ENCODE data around the gene PTPN14.
"Not testable (repeated sequence)": the region's sequence is repeated elsewhere in the genome, so short reads cannot be mapped to it uniquely, and the experiment has no call there.

The PTPN14 gene

DNA sequence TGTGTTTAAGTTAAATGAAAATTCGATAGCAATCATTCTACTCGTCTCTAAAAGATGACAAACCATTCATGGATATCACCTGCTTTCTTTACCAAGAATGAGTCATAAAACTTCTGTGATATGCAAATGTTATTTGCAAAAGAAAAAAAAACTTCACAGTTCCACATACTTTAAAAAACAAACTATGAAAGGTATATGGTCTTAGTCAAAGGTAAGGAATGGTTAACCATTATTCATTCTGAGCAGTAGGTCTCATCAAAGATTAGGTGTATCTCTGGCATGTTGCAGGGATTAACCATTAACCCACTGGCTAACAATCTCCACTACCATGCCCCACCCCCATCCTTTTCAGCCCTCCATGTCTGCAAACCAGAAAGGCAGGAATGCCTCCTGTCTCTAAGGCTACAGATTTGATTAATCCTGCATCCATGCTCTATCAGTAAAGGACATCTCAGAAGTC is 44.4 kb downstream of the PTPN14 start:
- no peak for DNase-seq

DNA sequence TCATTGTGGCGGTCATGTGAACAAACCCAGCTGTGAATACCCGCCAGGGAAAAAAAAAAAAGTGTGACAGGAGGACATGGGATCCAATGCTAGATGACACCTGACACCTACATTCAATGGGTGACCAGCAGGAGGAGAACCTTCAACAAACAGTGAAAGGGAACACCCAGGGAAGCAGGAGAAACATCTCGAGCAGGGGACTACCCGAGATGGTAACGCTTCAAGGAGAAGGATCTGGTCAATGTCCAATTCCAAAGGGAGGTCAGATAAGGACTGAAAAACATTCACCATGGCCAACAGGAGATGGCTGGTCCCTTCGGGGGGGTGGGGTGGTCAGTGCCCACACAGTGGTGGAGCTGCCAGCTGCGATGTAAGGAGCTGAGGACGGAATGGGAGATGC is 46.3 kb downstream of the PTPN14 start:
- peak; percentile 35 for DNase-seq

DNA sequence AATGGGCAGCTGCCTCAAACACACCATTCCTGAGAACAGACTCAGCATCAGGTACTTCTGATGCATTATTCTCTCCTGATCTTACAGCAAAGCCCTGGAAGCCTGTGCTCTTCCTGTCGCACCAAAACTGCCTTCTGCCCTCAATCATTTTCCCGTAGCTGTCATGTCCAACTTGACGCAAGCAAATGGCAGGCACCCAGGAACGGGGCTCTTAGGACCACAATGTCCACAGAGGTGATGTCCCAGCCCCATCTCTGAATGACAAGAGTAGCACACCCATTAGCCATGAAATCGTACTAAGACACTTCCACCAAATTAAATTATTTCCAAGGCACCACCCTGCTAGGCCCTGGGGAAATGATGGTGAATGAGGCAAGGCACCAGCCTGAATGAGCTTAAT is 47.1 kb downstream of the PTPN14 start:
- DNase-seq = no peak

DNA sequence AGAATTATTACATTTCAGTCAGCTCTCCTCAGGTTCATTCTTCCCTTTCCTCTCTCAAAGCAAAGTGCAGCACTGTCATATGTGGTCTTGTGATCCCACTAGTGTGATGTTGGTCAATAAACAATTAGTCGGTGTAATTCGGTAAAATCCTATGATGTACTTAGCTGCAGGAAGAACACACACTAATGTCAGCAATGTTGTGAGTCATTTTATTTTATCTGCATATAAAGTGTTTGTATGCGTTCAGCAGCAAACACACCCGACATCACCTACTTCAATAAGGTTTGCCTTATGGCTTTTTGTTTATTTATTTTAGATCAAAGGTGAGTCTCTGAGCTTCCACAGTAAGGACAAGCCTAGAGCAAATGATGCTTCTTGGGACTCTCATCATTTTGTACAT is 47.8 kb downstream of the PTPN14 start:
- DNase-seq = no peak

DNA sequence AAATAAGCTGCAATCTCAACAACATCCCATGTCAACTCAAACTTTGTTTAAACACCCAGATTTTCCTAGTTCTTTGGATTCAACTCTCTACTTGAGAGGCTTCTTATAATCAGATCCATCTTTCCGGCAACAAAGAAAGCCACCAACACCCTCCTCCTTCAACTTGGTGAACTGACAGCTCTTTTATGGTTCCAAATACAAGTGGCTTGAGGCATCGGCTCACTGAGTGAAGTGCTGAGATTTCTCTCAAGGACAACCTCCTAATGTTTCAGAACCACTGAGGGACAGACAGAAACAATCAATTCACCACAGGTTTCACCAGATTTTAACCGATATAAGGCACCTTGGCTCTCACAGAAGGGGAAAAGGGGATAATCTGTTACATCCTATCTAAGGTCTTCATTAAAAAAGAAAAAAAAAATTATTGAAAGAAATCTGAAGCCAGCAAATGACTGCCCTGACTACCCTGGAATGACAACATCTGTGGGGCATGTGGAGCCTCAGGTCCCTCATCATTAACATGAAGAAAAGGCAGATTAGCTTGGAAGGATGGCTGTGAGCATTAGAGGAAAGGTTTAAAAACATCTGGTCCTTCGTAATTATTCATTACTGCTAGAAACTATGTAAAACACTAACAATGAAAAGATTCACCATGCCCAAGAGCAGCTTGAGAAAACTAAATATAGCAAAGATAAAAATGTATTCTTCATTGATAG is 50.9 kb downstream of the PTPN14 start:
- DNase-seq = no peak

DNA sequence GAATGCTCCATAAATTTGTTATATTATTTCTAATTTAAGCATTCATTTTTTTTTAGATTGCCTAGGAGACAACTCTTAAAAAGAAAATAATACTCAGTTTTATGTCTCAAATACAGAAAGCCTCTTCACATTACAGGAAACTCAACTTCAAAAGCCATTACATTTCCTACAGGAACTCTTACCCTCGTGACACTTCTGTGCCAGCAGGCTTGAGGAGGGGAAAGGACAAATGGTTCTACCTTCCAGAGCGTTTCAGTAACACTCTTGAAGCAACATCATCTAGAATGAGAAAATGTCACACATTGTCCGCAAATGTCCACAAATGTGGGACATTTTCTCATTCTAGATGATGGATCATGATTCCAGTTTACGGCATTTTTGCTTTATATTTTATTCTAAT is 51.7 kb downstream of the PTPN14 start:
- no peak for DNase-seq

DNA sequence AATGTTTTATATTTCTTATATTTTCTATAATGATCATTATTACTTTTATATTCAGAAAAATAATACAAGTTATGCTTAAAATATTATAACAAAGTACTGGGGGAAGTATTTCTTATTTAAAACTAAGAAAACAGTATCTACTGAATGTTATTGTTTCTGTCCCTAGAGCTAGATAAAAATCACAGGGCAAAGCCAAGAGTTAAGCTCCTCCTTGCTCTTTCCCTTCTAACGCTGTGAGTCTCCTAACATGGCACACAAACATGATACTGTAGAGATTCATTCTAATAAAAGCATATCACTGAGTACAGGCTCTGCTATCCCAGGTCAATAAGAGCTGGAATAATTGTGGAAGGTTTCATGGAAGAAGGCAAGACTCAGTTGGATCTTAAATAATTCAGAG is 53.4 kb downstream of the PTPN14 start:
- no peak for DNase-seq

DNA sequence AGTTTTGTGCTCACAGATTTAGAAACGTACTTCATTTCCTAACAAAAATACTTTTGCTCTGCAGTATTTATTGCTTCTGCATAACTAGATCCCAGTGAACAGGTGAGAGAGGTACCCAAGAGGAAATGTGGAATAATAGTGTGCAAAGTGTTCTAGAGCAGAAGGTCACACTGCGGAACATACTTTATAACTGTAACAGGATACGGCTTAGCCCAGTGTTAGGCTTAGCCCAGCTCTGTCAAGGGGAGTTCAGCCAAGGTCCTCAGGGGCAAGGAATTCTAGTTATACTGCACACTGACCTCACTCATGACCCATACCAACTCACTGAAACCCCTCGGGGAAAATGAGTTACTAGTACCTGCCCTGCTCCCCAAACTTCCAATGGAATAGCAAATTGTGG is 55.3 kb downstream of the PTPN14 start:
- DNase-seq = no peak

DNA sequence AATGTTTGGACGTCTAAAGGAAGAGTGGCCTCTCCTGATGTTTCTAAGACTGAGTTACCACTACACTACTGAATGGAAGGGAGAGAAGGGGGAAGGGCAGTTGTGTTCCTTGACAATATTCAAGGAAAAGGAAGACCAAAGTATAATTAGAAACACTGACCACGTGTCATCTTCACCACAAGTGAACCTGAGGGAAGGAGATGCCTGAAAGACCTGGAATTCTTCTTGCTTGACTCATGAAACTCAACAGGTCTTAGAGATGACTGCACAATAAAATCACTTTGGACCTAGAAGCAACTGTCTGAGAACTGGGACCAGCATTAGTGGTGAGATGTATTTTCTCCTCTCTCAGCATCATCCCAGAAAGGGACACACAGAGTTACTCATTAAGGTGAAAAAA is 56.7 kb downstream of the PTPN14 start:
- DNase-seq = no peak

DNA sequence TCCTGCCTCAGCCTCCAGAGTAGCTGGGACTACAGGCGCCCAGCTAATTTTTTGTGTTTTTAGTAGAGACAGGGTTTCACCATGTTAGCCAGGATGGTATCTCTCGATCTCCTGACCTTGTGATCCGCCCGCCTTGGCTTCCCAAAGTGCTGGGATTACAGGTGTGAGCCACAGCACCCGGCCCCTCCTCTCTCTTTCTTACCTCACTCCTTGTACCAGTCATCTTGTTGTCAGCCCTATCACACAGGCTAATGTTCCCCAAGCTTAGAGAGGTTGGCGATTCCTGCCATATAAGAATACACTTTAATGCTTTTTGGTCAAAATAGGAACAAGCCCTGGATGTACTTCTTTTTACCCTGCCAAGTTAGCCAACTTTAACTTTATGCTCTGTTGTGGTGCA is 57.2 kb downstream of the PTPN14 start:
- DNase-seq = not testable (repeated sequence)

DNA sequence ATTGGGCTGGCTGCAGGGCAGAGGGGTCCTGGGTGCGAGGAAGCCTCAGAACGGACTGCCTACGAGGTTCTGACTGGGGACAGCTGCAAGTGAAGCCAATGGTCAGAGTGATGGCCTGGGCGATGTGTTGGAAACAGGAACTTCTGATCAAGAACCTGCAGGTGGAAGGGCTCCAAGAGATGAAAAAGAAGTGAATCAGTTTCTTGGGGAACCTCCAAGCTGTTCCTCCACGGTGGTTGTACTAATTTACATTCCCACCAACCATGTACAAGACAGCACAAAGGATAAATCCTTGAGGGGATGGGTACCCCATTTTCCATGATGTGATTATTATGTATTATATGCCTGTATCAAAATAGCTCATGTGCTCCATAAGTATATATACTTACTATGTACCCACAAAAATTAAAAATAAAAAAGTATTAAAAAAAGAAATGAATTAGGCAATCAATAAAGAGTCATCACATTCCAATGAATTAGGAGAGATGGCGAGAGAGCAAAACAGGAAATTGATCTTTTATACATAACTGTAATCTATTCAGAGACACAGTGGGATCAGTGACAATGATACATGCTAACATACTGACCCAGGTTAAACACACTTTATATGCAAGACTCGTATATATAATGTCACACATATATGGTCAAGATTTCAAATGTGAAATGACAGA is 58.1 kb downstream of the PTPN14 start:
- no peak for DNase-seq

DNA sequence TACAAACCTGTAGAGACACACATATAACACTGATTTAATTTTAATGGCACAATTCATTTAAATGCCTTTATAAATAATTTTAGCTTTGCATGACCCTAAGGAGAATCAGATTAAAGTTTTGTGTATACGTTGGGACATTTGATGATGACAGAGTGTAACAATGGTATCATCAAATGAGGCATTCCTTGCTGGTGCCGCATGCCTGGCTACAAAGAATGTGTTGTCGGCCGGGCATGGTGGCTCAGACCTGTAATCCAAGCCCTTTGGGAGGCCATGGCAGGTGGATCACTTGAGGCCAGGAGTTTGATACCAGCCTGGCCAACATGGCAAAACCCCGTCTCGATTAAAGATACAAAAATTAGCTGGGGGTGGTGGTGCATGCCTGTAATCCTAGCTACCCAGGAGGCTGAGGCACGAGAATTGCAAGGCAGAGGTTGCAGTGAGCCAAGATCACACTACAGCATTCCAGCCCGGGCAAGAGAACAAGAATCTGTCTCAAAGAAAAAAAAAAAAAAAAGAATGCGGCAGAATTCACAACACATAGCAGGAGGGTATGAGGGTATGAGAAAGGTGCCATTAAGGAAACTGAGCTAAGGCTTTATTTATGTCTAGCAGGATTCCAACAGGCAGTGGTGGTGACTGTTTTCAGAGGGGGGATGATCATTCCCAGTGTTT is 58.9 kb downstream of the PTPN14 start:
- no peak for DNase-seq

DNA sequence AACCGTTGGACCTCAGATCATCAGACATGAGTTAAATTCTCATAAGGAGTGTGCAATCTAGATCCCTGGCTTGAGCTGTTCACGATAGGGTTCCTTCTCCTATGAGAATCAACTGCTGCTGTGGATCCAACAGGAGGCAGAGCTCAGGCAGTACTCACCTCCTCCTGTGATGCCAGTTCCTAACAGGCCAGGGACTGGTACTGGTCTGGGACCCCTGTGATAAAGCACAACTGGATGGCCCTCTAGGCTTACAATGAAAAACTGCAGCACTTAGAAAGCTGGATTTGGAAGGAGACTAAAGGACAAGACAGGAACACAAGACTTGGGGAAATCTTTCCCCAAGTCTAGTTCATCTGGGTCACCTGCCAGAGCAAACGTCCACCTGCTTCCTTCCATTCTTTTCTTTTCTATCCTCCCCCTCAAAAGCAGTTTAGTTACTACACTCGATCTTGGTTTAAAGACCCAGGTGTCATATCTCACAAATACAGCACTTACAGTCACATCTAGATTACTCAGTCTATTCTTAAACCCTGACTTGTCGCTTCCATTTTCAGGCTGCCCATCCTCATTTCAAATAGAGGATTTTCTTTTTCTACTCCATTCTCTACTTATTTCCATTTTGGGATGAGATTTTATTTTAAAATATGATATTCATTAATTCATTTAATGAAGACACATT is 59.8 kb downstream of the PTPN14 start:
- no peak for DNase-seq

DNA sequence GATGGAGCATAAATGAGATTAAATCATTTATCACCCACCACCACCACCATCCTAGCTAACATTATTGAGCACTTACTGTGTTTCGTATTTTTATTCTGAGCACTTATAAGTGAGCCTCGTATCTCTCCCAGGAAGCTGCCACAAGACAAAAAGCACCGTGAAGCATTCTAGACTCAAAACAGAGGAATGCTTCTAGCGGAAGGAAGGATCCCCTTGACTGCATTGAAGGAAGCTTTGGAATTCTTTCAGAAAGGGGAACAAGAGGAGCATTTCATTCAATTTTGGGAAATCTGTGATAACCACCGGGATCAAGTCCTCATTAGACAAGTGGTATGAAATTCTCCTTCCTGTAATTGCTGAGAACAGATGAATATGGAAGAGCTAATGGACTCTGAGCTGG is 66.3 kb downstream of the PTPN14 start:
- DNase-seq = no peak

DNA sequence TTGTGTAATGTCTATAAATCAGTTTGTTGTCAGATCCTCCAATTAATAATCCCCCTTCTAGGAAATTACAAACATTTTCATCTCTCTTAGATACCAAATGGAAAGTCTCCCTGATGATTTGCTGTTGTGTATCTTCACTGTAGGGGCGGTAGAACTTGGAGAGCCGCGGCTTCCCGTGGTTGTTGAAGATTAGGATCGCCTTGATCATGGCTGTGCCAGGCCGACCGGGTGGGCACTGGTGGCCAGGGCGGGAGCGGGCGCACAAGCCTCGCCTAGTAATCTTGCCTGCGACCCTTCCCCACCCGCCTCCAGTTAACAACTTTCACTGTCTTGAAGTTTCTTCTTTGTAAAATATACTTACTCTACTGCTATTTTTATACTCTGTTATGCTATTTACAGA is 68.2 kb downstream of the PTPN14 start:
- DNase-seq = not testable (repeated sequence)

DNA sequence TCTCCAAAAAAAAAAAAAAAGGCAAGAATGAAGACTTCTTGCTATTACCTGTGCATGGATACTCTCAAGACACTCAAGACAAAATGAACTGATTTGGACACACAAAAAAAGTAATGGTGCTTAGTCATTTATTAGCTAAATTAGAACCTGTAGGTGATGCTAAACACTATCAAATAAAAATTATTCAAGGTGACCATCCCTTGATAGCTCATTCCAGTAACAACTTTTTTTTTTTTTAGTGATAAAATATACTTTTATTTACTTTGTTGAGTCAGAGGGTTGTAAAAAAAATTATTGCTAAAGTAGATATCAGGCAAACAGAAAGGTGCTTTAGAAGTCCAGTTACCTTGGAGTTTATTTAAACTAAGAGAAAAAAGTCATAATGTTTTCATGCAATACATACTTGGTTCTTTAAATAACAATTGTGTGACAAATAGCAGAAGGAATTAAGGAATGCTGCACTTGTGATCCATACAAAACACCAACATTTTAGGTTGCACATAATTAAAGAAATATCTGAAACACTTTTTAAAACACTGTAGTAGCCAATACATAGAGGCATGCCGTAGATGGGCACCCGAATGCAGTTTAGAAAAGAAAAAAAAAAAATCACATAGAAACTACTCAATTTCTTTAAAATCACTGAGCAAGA is 69.3 kb downstream of the PTPN14 start:
- DNase-seq = not testable (repeated sequence)

DNA sequence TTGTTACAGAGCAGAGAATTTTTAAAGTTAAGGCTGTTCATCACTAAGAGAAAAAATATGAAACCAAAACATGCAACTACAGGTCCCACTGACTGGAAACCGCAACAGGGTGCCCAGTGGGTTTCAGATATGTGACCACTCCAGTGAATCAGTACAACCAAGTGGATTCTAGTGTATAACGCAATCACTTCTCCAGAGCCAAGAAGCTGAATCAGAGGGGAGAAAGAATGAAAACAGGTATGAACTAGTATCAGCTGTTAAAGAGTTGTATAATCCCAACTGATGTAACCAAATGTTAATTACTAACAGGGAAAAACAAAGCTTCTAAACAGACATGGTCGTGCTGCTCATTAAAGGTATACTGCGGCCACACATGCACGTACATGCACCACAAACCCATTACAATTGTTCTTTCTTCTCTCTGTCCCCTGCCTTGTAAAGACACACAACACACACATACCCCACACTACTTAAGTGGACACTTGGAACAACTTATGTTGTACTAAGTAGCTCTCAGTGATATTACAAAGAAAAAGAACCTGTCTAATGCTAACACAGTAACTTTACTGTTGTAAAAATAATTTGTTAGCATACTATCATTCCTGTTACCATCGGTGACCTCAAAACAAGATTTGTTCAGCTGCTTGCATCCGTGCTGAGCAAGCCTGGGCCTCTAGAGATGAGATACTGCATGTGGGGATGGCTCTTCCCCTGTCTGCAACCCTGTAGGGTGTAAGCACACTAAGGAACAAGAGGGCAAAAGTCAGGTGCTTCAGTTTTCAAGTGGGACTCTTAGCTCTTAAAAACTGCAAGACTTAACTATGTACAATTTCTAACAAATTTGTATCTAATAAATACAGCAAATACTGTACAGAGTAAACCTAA is 74.2 kb downstream of the PTPN14 start:
- no peak for DNase-seq

DNA sequence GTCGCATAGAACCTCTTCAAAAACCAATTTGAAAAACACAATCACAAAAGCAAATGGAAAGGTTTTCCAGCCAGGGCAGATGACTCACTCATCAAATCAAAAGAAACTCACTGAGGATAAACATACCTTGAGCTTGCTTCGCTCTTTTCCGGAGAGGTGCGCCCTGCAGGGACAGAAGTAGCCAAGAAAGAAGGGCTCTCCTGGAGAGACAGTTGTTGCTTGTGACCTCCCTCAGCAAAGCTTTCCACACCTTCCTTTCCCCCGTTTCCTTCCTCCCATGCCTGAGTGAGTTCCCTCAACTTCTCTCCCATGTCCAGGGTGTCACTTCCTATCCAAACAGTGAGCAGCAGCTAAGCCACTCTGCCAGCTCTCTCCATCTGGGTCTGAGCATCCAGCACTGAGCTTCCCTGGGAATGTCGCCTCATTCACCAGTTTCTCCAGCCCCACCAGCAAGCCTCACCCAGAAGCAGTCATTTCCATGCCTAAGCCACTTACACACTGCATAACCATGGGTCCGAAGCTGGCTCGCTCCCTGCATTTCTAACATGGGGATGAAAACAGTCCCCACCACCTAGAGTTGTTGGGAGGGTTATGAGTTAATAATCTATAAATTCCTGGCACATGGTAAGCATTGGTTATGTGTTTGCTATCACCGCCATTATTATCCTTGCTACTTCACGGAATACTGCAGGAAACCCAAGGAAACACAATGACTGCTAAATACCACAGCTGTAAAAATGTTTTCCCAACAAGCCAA is 75.0 kb downstream of the PTPN14 start:
- no peak for DNase-seq

DNA sequence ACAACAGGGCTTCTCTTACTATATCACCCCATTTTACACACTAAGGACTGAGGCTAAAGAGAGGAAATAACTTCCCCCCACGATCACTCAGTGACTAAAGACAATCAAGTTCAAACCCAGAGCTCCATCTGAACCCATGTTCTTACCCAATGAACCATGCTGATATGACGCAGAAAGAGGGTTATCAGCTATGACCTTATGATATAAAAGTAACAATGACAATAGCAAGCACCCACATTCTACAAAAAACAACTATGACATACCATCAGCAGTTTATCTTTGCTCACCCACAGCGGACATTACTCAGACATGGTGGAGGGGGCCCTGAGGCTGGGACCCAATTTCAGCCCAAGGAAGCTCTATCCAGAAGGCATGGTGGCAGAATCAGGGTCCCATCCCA is 75.7 kb downstream of the PTPN14 start:
- no peak for DNase-seq

DNA sequence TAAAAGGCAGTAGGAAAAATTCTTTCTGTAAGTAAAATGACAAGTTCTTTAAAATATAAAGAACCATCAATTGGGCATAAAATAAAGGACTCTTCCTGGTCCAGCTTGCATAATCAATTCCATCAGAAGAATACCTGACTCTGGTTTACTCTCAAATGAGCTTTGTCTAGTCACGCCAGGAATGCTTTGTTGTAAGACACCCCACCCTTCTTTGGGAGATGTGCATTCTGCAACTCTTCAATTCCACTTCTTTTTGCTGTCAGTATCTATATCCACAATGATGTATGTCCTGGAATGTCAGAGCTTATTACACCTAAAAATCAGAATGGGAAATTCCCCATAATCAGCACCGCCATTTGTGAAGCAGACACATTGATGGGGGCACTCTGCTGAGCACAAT is 76.1 kb downstream of the PTPN14 start:
- DNase-seq = no peak

DNA sequence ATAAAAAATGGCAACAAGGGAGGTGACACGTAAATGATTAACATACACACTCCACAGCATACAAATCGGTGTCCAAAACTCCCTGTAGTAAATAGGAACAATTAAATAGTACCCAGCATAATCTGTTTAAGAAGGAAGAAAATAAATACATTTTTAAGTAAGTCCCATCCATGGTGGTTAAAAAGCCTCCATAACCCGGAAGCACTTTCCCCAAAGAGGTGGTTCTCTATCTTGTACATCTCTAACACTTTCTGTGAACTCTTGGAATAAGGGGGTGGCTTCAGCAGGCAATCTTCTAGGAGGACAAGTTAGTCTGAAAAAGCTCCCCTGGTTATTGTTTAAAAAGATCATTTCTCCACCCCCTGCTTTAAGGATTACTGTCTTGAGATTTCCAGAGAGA is 76.9 kb downstream of the PTPN14 start:
- DNase-seq = no peak

Measured in NCI-H2029 treated with DMSO at 0.1 percent for 48 hours (cell line).